Testis (tissue), 3 donors: Measurements from ENCODE around the gene LNX1. TPM values are rescaled to one million over a fixed set of nuclear protein-coding genes. Genes with fewer than 3 reads are reported as not detected.
A peak's percentile ranks its signal among the peaks of the same experiment; 100 is the strongest.

Source experiments
- DNase-seq: peaks from one replicate; pipeline ENCODE4 v3.0.0-alpha.2; 2019
- H3K27ac ChIP-seq, 2 donors: fragments of 200-600 bp; sonication (generic); one replicate each; pipeline ENCODE4 v1.5.1; 2019
- H3K27me3 ChIP-seq: fragments of 200-600 bp; sonication (generic); one replicate; pipeline ENCODE4 v1.5.1; 2019
- H3K36me3 ChIP-seq: fragments of 200-600 bp; sonication (generic); one replicate; pipeline ENCODE4 v1.5.1; 2017; ENCODE audit warnings: low read depth; ENCODE audit errors: missing control alignments
- H3K4me1 ChIP-seq: fragments of 200-600 bp; sonication (generic); one replicate; pipeline ENCODE4 v1.5.1; 2019
- H3K4me3 ChIP-seq, 2 donors: fragments of 200-600 bp; sonication (generic); one replicate each; pipeline ENCODE4 v1.5.1; 2017 to 2019
- H3K9me3 ChIP-seq: fragments of 200-600 bp; sonication (generic); one replicate; pipeline ENCODE4 v1.5.1; 2017
- CTCF ChIP-seq, 3 experiments: fragments of 450-650 bp in 2 of 3; fragments of 200-600 bp in 1 of 3; sonication (generic) in 1 of 3; IDR thresholded peaks; one replicate each; pipeline ENCODE4 v1.5.1; 2016 to 2019; ENCODE audit warnings: antibody characterized with exemption in 3 of 3, mild to moderate bottlenecking in 2 of 3, moderate library complexity in 1 of 3
- POLR2A ChIP-seq: fragments of 450-650 bp; IDR thresholded peaks from one replicate; pipeline ENCODE4 v1.6.1; 2017; ENCODE audit warnings: antibody characterized with exemption, mild to moderate bottlenecking, moderate library complexity
- WGBS, 2 donors: methylation state at CpG; one replicate each; pipeline ENCODE4 v1.1.5; 2018; 5-methylcytosine and 5-hydroxymethylcytosine counted together
- intact Hi-C: fragments of 100-400 bp; cut with DNase I; formaldehyde crosslinking; loops from one replicate; pipeline ENCODE4 v1.15.1; 2023; ENCODE audit warnings: low total_unique reads
- polyA plus RNA-seq: library from polyadenylated mRNA; stranded (reverse); fragments of 350-450 nt; fragmentation: Illumina TruSeq; extraction: RNeasy Lipid Tissue Mini Kit (QIAGEN cat#74804); gene quantifications from one replicate; pipeline ENCODE4 v1.2.3, GENCODE V29; 2014; ENCODE audit warnings: low read depth, low replicate concordance; ENCODE audit not compliant: insufficient read depth
- total RNA-seq, 2 donors: library from RNA; depleted of rRNA; stranded (reverse); fragments of >200 nt; gene quantifications; one replicate each; pipeline ENCODE4 v1.2.3, GENCODE V29; 2016

LNX1 gene
- total and polyA plus RNA-seq, 3 donors from 2014 or later = 4.3 to 8.3 (median 5.8) TPM

- WGBS, 2 donors = 80 to 81% methylated on average over 3 of the region's 3 CpGs
- Histone ChIP-seq H3K36me3 (no peaks in the 10 kb centered on the region), H3K4me1 (peaks cover 6% of the 10 kb centered on the region), H3K27ac (no peak overlapping the region), H3K4me3 (no peak overlapping the region), H3K9me3 (no peaks in the 10 kb centered on the region), H3K27me3 (no peaks in the 10 kb centered on the region)
- intact Hi-C loops = no loop called here
- no peak for DNase-seq
- TF ChIP-seq POLR2A = no peak
- TF ChIP-seq CTCF (IDR thresholded peaks at IDR 0.05) = no peak
These were observed 45.2 kb downstream of the LNX1 start for GRCh38 chr4:53545942-53546581.

- Histone ChIP-seq H3K4me1 (peaks cover 13% of the 10 kb centered on the region), H3K36me3 (no peaks in the 10 kb centered on the region), H3K27ac (no peak overlapping the region), H3K4me3 (no peak overlapping the region), H3K27me3 (no peaks in the 10 kb centered on the region), H3K9me3 (no peaks in the 10 kb centered on the region)
- intact Hi-C loops = no loop called here
- no peak for DNase-seq
- WGBS, 2 donors = 79 to 88% methylated on average over 1 of the region's 1 CpG
- TF ChIP-seq POLR2A = no peak
- no peak for TF ChIP-seq CTCF (IDR thresholded peaks at IDR 0.05)
These were observed 46.0 kb downstream of the LNX1 start for GRCh38 chr4:53545273-53545672.

GRCh38 chr4:53543561-53543960, 47.7 kb downstream of the LNX1 start:
- no peak overlapping the region for H3K4me3 ChIP-seq
- no peak overlapping the region for H3K27ac ChIP-seq
- H3K27me3 ChIP-seq = no peaks in the 10 kb centered on the region
- no peaks in the 10 kb centered on the region for H3K36me3 ChIP-seq
- no peak for DNase-seq
- TF ChIP-seq POLR2A (no peak), CTCF (IDR thresholded peaks at IDR 0.05) (no peak)
- H3K4me1 ChIP-seq = peaks cover 19% of the 10 kb centered on the region
- no peaks in the 10 kb centered on the region for H3K9me3 ChIP-seq
- intact Hi-C loops = no loop called here

GRCh38 chr4:53541577-53542206, 49.6 kb downstream of the LNX1 start:
- TF ChIP-seq POLR2A (no peak), CTCF (IDR thresholded peaks at IDR 0.05) (no peak)
- Histone ChIP-seq H3K27ac (peak overlapping the region in 1 of 2 donors; percentile 77), H3K27me3 (no peaks in the 10 kb centered on the region), H3K4me1 (peaks cover 19% of the 10 kb centered on the region), H3K4me3 (no peak overlapping the region), H3K36me3 (no peaks in the 10 kb centered on the region), H3K9me3 (no peaks in the 10 kb centered on the region)
- 40 to 50% methylated on average over 2 of the region's 2 CpGs for WGBS, 2 donors
- no peak for DNase-seq
- intact Hi-C loops = no loop called here

- DNase-seq = no peak
- Histone ChIP-seq H3K9me3 (no peaks in the 10 kb centered on the region), H3K4me1 (peaks cover 19% of the 10 kb centered on the region), H3K4me3 (no peak overlapping the region), H3K36me3 (no peaks in the 10 kb centered on the region), H3K27me3 (no peaks in the 10 kb centered on the region), H3K27ac (no peak overlapping the region)
- TF ChIP-seq CTCF (IDR thresholded peaks at IDR 0.05) (no peak), POLR2A (no peak)
- intact Hi-C loops = no loop called here
- WGBS, 2 donors = 60 to 62% methylated on average over 4 of the region's 4 CpGs
These were observed 52.5 kb downstream of the LNX1 start for GRCh38 chr4:53538756-53539155.
